Pancreas (tissue), 10 donors: ENCODE measurements around the gene OR8H2. TPM values are rescaled to one million over a fixed set of nuclear protein-coding genes. Genes with fewer than 3 reads are reported as not detected.
A peak's percentile ranks its signal among the peaks of the same experiment; 100 is the strongest.

ENCODE experiments used
- ATAC-seq, 4 donors: fragments of 200-7000 bp; cut with Tn5 transposase; one replicate each; pipeline versions ENCODE4 v1.8.0 to v1.9.1; 2020; ENCODE audit warnings: mild to moderate bottlenecking in 4 of 4, moderate library complexity in 4 of 4
- DNase-seq, 6 donors: peaks; one replicate each; pipeline ENCODE4 v3.0.0-alpha.2; 2020
- FAIRE-seq: peaks from 2 replicates; lab custom pipeline; 2012; peaks lifted over from hg19 to GRCh38; lab: Jason Lieb, UNC
- H3K27ac ChIP-seq, 4 donors: fragments of 200-600 bp; sonication (generic); 1 replicate in 3 of 4; 2 replicates in 1 of 4; pipeline versions ENCODE4 v1.5.0 to v1.8.0; 2020
- H3K27me3 ChIP-seq, 4 donors: fragments of 200-600 bp; one replicate each; pipeline ENCODE4 v1.8.0; 2021
- H3K36me3 ChIP-seq, 3 donors: fragments of 200-600 bp; sonication (generic) in 1 of 3; one replicate each; pipeline versions ENCODE4 v1.5.0 to v1.8.0; 2020 to 2021
- H3K4me1 ChIP-seq, 3 donors: fragments of 200-600 bp; one replicate each; pipeline ENCODE4 v1.8.0; 2021
- H3K4me3 ChIP-seq, 4 donors: fragments of 200-600 bp; sonication (generic) in 2 of 4; one replicate each; pipeline versions ENCODE4 v1.5.0 to v1.8.0; 2020 to 2021
- H3K9me3 ChIP-seq, 4 donors: fragments of 200-600 bp; one replicate each; pipeline ENCODE4 v1.8.0; 2021
- WGBS, 2 donors: extraction: QIAGEN DNeasy Blood & Tissue Kit; methylation state at CpG; one replicate each; pipeline ENCODE4 v1.1.7; 2013; 5-methylcytosine and 5-hydroxymethylcytosine counted together
- intact Hi-C, 3 donors: fragments of 100-400 bp; cut with DNase I; formaldehyde crosslinking; loops; one replicate each; pipeline versions ENCODE4 v1.11.1 to v1.14.2; 2022
- polyA plus RNA-seq, 2 donors: library from polyadenylated mRNA; stranded (reverse); fragments of 200-250 nt; gene quantifications; one replicate each; pipeline ENCODE4 v1.2.3, GENCODE V29; 2013
- total RNA-seq, 6 donors: library from RNA; stranded (reverse); fragmentation: NEBNext Ultra II Directional in 4 of 6; extraction: Animal tissue kit (Norgen Biotek cat#: 25700) in 4 of 6; gene quantifications; one replicate each; pipeline versions ENCODE4 v1.2.1 to v1.2.4, GENCODE V29; 2021 to 2023
- TF ChIP-seq, protein P1 (sequence below), 4 donors: fragments of 200-600 bp; sonication (generic) in 3 of 4; IDR thresholded peaks; one replicate each; pipeline versions ENCODE4 v1.5.0 to v1.8.0; 2021; ENCODE audit warnings: antibody characterized with exemption in 4 of 4
- donor health status: healthy with polysubstance abuse.
- donor health status: DM: no; HTN: no; CAD: no; lungs with moderate emphysema.
- donor health status: DM: no; HTN: no; CAD: no.
- donor health status: control.
- donor health status: control.
- donor health status: Bipolar disorder and iron deficiency.
- donor health status: DM: yes; HTN: yes; CAD: no.
- donor health status: DM: no; HTN: no; CAD: no.
- donor health status: DM: no; HTN: no; CAD: no.
- donor health status: DM: yes; HTN: yes; CAD: no.

The OR8H2 gene
- total and polyA plus RNA-seq, 8 donors: not detected

DNA sequence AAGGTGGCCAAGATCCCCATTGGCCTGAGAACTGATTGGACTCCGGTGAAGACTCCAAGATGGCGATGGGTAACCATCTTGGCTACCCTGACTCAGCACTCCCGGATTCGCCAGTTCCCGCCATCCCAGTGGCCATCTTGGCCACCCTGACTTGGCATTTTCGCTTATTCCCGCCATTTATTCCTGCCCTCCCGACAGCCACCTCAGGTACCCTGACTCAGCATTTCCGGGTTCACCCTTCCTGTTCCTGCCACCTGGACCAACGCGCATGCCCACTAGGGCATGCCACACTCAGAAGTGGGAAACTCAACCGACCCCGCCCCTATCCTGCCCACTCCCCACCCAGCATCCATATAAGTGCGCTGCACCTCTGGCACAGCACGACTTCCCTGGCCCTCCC, 48.8 kb downstream of the OR8H2 start:
- Histone ChIP-seq H3K36me3 (no peaks in the 10 kb centered on the region), H3K27ac (no peak overlapping the region), H3K9me3 (no peaks in the 10 kb centered on the region), H3K4me1 (no peaks in the 10 kb centered on the region), H3K4me3 (no peak overlapping the region), H3K27me3 (no peaks in the 10 kb centered on the region)
- intact Hi-C loops: no loop called here
- no peak for ATAC-seq
- TF ChIP-seq, protein P1, sequence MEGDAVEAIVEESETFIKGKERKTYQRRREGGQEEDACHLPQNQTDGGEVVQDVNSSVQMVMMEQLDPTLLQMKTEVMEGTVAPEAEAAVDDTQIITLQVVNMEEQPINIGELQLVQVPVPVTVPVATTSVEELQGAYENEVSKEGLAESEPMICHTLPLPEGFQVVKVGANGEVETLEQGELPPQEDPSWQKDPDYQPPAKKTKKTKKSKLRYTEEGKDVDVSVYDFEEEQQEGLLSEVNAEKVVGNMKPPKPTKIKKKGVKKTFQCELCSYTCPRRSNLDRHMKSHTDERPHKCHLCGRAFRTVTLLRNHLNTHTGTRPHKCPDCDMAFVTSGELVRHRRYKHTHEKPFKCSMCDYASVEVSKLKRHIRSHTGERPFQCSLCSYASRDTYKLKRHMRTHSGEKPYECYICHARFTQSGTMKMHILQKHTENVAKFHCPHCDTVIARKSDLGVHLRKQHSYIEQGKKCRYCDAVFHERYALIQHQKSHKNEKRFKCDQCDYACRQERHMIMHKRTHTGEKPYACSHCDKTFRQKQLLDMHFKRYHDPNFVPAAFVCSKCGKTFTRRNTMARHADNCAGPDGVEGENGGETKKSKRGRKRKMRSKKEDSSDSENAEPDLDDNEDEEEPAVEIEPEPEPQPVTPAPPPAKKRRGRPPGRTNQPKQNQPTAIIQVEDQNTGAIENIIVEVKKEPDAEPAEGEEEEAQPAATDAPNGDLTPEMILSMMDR (IDR thresholded peaks at IDR 0.05): no peak
- FAIRE-seq: no peak
- WGBS, 2 donors: 80 to 88% methylated on average over 15 of the region's 15 CpGs
- peak in 1 of 6 donors; percentile 42 for DNase-seq

Other genes with a start within 250 kb of the OR8H2 start
- not detected for gene TRIM51, start 220.4 kb upstream of the OR8H2 start, total RNA-seq
- not detected for gene TRIM51, start 220.4 kb upstream of the OR8H2 start, polyA plus RNA-seq
- gene OR5W2, start 189.1 kb upstream of the OR8H2 start, total RNA-seq: not detected
- not detected for gene OR5W2, start 189.1 kb upstream of the OR8H2 start, polyA plus RNA-seq
- gene OR5I1, start 167.3 kb upstream of the OR8H2 start, total RNA-seq: not detected
- not detected for gene OR5I1, start 167.3 kb upstream of the OR8H2 start, polyA plus RNA-seq
- gene OR10AG1, start 133.7 kb upstream of the OR8H2 start, total RNA-seq: not detected
- not detected for gene OR10AG1, start 133.7 kb upstream of the OR8H2 start, polyA plus RNA-seq
- gene OR5F1, start 109.1 kb upstream of the OR8H2 start, total RNA-seq: not detected
- not detected for gene OR5F1, start 109.1 kb upstream of the OR8H2 start, polyA plus RNA-seq
- not detected for gene OR5AS1, start 76.0 kb upstream of the OR8H2 start, total RNA-seq
- gene OR5AS1, start 76.0 kb upstream of the OR8H2 start, polyA plus RNA-seq: not detected
- gene OR8I2, start 10.4 kb upstream of the OR8H2 start, total RNA-seq: not detected
- not detected for gene OR8I2, start 10.4 kb upstream of the OR8H2 start, polyA plus RNA-seq
- not detected for gene OR8H3, start 18.7 kb downstream of the OR8H2 start, total RNA-seq
- gene OR8H3, start 18.7 kb downstream of the OR8H2 start, polyA plus RNA-seq: not detected
- gene OR8J3, start 36.5 kb downstream of the OR8H2 start, total RNA-seq: not detected
- gene OR8J3, start 36.5 kb downstream of the OR8H2 start, polyA plus RNA-seq: not detected
- not detected for gene OR8K5, start 56.6 kb downstream of the OR8H2 start, total RNA-seq
- not detected for gene OR8K5, start 56.6 kb downstream of the OR8H2 start, polyA plus RNA-seq
- gene OR5J2, start 72.9 kb downstream of the OR8H2 start, total RNA-seq: not detected
- not detected for gene OR5J2, start 72.9 kb downstream of the OR8H2 start, polyA plus RNA-seq
- not detected for gene OR5T2, start 130.6 kb downstream of the OR8H2 start, total RNA-seq
- not detected for gene OR5T2, start 130.6 kb downstream of the OR8H2 start, polyA plus RNA-seq
- not detected for gene OR5T3, start 148.6 kb downstream of the OR8H2 start, total RNA-seq
- gene OR5T3, start 148.6 kb downstream of the OR8H2 start, polyA plus RNA-seq: not detected
- gene OR5T1, start 170.5 kb downstream of the OR8H2 start, total RNA-seq: not detected
- not detected for gene OR5T1, start 170.5 kb downstream of the OR8H2 start, polyA plus RNA-seq
- not detected for gene OR8H1, start 188.6 kb downstream of the OR8H2 start, total RNA-seq
- gene OR8H1, start 188.6 kb downstream of the OR8H2 start, polyA plus RNA-seq: not detected
- gene OR8K3, start 211.5 kb downstream of the OR8H2 start, total RNA-seq: not detected
- gene OR8K3, start 211.5 kb downstream of the OR8H2 start, polyA plus RNA-seq: not detected
- gene OR8K1, start 242.4 kb downstream of the OR8H2 start, total RNA-seq: not detected
- not detected for gene OR8K1, start 242.4 kb downstream of the OR8H2 start, polyA plus RNA-seq